Mesendoderm (in vitro differentiated cells): ENCODE measurements around the gene SNX27.
"Not testable (repeated sequence)": the region's sequence is repeated elsewhere in the genome, so short reads cannot be mapped to it uniquely, and the experiment has no call there.

Source experiments
- DNase-seq: peaks from one replicate; pipeline ENCODE4 v3.0.0; 2013
- H2AK5ac ChIP-seq: 2 replicates; pipeline ENCODE4 v1.6.1; 2013; ENCODE audit warnings: low read length, inconsistent platforms
- H2BK120ac ChIP-seq: 2 replicates; pipeline ENCODE4 v1.6.1; 2013; ENCODE audit warnings: low read depth, mild to moderate bottlenecking, low read length, moderate library complexity, mixed read lengths
- H2BK15ac ChIP-seq: replicated peaks from 2 replicates; pipeline ENCODE4 v1.6.1; 2013; ENCODE audit warnings: low read depth, mild to moderate bottlenecking, moderate library complexity
- H2BK5ac ChIP-seq: 2 replicates; pipeline ENCODE4 v1.6.1; 2013; ENCODE audit warnings: low read length, inconsistent platforms
- H3K18ac ChIP-seq: 2 replicates; pipeline ENCODE4 v1.6.1; 2013; ENCODE audit warnings: mild to moderate bottlenecking, low read length, mixed read lengths
- H3K23ac ChIP-seq: one replicate; pipeline ENCODE4 v1.6.1; 2013; ENCODE audit warnings: low read length
- H3K27ac ChIP-seq: 2 replicates; pipeline ENCODE4 v1.5.1; 2013; ENCODE audit warnings: low read depth, mild to moderate bottlenecking, inconsistent platforms, low read length, moderate library complexity
- H3K27me3 ChIP-seq: 2 replicates; pipeline ENCODE4 v1.6.1; 2013; ENCODE audit warnings: low read length, control low read depth, mild to moderate bottlenecking, inconsistent platforms; ENCODE audit not compliant: insufficient read depth, poor library complexity
- H3K36me3 ChIP-seq: 2 replicates; pipeline ENCODE4 v1.6.1; 2013; ENCODE audit warnings: low read length, inconsistent platforms; ENCODE audit not compliant: control insufficient read depth, insufficient read depth
- H3K4ac ChIP-seq: one replicate; pipeline ENCODE4 v1.6.1; 2013; ENCODE audit warnings: low read depth, mild to moderate bottlenecking, low read length, moderate library complexity
- H3K4me1 ChIP-seq: 2 replicates; pipeline ENCODE4 v1.6.1; 2013; ENCODE audit warnings: low read depth, low read length, inconsistent platforms; ENCODE audit not compliant: control insufficient read depth
- H3K4me2 ChIP-seq: 2 replicates; pipeline ENCODE4 v1.6.1; 2013; ENCODE audit warnings: low read length
- H3K4me3 ChIP-seq: 2 replicates; pipeline ENCODE4 v1.5.1; 2013; ENCODE audit warnings: mild to moderate bottlenecking, low read length
- H3K56ac ChIP-seq: one replicate; pipeline ENCODE4 v1.6.1; 2013; ENCODE audit warnings: low read length
- H3K79me1 ChIP-seq: 2 replicates; pipeline ENCODE4 v1.6.1; 2013; ENCODE audit warnings: low read length, inconsistent platforms
- H3K79me2 ChIP-seq: 2 replicates; pipeline ENCODE4 v1.6.1; 2013; ENCODE audit warnings: mild to moderate bottlenecking, low read length; ENCODE audit not compliant: control insufficient read depth, insufficient read depth
- H3K9ac ChIP-seq: 2 replicates; pipeline ENCODE4 v1.6.1; 2013; ENCODE audit warnings: low read length, inconsistent platforms
- H4K5ac ChIP-seq: one replicate; pipeline ENCODE4 v1.6.1; 2013; ENCODE audit warnings: low read length
- H4K8ac ChIP-seq: one replicate; pipeline ENCODE4 v1.6.1; 2013; ENCODE audit warnings: low read depth, mild to moderate bottlenecking, control low read depth, low read length, moderate library complexity
- WGBS: extraction: QIAGEN DNeasy Blood & Tissue Kit; methylation state at CpG from one replicate; pipeline ENCODE4 v1.1.7; 2013; ENCODE audit warnings: low lambda C conversion rate, missing lambda C conversion rate; ENCODE audit not compliant: insufficient coverage; ENCODE audit errors: extremely low coverage; 5-methylcytosine and 5-hydroxymethylcytosine counted together

The SNX27 gene

GRCh38 chr1:151673407-151673806 is 61.6 kb downstream of the SNX27 start:
- Histone ChIP-seq H2BK120ac (no peak overlapping the region), H2BK15ac (no peak overlapping the region), H4K8ac (no peak overlapping the region), H3K4me3 (no peak overlapping the region), H2AK5ac (no peak overlapping the region), H3K9ac (no peak overlapping the region), H3K56ac (no peak overlapping the region), H4K5ac (no peak overlapping the region), H3K27me3 (no peaks in the 10 kb centered on the region), H3K4ac (no peak overlapping the region), H3K27ac (no peak overlapping the region), H2BK5ac (no peak overlapping the region), H3K18ac (no peak overlapping the region), H3K23ac (no peak overlapping the region), H3K79me1 (no peaks in the 10 kb centered on the region), H3K4me2 (no peak overlapping the region), H3K79me2 (no peaks in the 10 kb centered on the region), H3K4me1 (no peaks in the 10 kb centered on the region), H3K36me3 (no peaks in the 10 kb centered on the region)
- no CpG with 5 or more reads among the region's 1 CpG for WGBS
- DNase-seq = no peak

GRCh38 chr1:151680391-151680790 is 68.5 kb downstream of the SNX27 start:
- Histone ChIP-seq H3K4me1 (no peaks in the 10 kb centered on the region), H4K8ac (no peak overlapping the region), H2BK5ac (no peak overlapping the region), H3K23ac (no peak overlapping the region), H3K27ac (no peak overlapping the region), H3K79me1 (no peaks in the 10 kb centered on the region), H4K5ac (no peak overlapping the region), H2BK120ac (no peak overlapping the region), H3K9ac (no peak overlapping the region), H3K4me2 (no peak overlapping the region), H3K36me3 (no peaks in the 10 kb centered on the region), H3K4me3 (no peak overlapping the region), H2BK15ac (no peak overlapping the region), H3K27me3 (no peaks in the 10 kb centered on the region), H2AK5ac (no peak overlapping the region), H3K79me2 (no peaks in the 10 kb centered on the region), H3K18ac (no peak overlapping the region), H3K56ac (no peak overlapping the region), H3K4ac (no peak overlapping the region)
- WGBS = no CpG with 5 or more reads among the region's 4 CpGs
- no peak for DNase-seq

- H3K18ac ChIP-seq = no peak overlapping the region
- DNase-seq = no peak
- no peaks in the 10 kb centered on the region for H3K79me1 ChIP-seq
- WGBS = no CpG with 5 or more reads among the region's 3 CpGs
- H4K5ac ChIP-seq = no peak overlapping the region
- H2BK120ac ChIP-seq = no peak overlapping the region
- H4K8ac ChIP-seq = no peak overlapping the region
- no peak overlapping the region for H3K23ac ChIP-seq
- no peak overlapping the region for H3K9ac ChIP-seq
- no peak overlapping the region for H3K4me2 ChIP-seq
- no peaks in the 10 kb centered on the region for H3K79me2 ChIP-seq
- H3K27me3 ChIP-seq = no peaks in the 10 kb centered on the region
- no peak overlapping the region for H3K27ac ChIP-seq
- H3K4me3 ChIP-seq = no peak overlapping the region
- no peak overlapping the region for H3K4ac ChIP-seq
- no peak overlapping the region for H3K56ac ChIP-seq
- H3K36me3 ChIP-seq = no peaks in the 10 kb centered on the region
- no peak overlapping the region for H2BK15ac ChIP-seq
- no peaks in the 10 kb centered on the region for H3K4me1 ChIP-seq
- H2BK5ac ChIP-seq = no peak overlapping the region
- no peak overlapping the region for H2AK5ac ChIP-seq
Observed at GRCh38 chr1:151680826-151681225, 69.0 kb downstream of the SNX27 start.

- H3K4me2 ChIP-seq = no peak overlapping the region
- H3K27me3 ChIP-seq = no peaks in the 10 kb centered on the region
- no CpG with 5 or more reads among the region's 2 CpGs for WGBS
- H3K23ac ChIP-seq = no peak overlapping the region
- no peaks in the 10 kb centered on the region for H3K36me3 ChIP-seq
- no peak overlapping the region for H3K56ac ChIP-seq
- no peaks in the 10 kb centered on the region for H3K4me1 ChIP-seq
- no peaks in the 10 kb centered on the region for H3K79me1 ChIP-seq
- no peak for DNase-seq
- H2BK5ac ChIP-seq = no peak overlapping the region
- H3K18ac ChIP-seq = no peak overlapping the region
- H3K27ac ChIP-seq = no peak overlapping the region
- H2BK15ac ChIP-seq = no peak overlapping the region
- H4K5ac ChIP-seq = no peak overlapping the region
- no peak overlapping the region for H3K9ac ChIP-seq
- H3K4me3 ChIP-seq = no peak overlapping the region
- no peak overlapping the region for H2BK120ac ChIP-seq
- H3K79me2 ChIP-seq = no peaks in the 10 kb centered on the region
- no peak overlapping the region for H3K4ac ChIP-seq
- H2AK5ac ChIP-seq = no peak overlapping the region
- H4K8ac ChIP-seq = no peak overlapping the region
Observed at GRCh38 chr1:151681923-151682322, 70.1 kb downstream of the SNX27 start.

GRCh38 chr1:151682901-151683300 is 71.1 kb downstream of the SNX27 start:
- not testable (repeated sequence) for H3K4me3 ChIP-seq, H3K9ac ChIP-seq, H3K36me3 ChIP-seq, H3K23ac ChIP-seq, H3K27ac ChIP-seq, H3K56ac ChIP-seq, H3K18ac ChIP-seq, H3K4ac ChIP-seq, H2AK5ac ChIP-seq, H4K5ac ChIP-seq, H3K27me3 ChIP-seq, DNase-seq, H3K4me2 ChIP-seq, H3K79me2 ChIP-seq, H2BK15ac ChIP-seq, H2BK5ac ChIP-seq, H2BK120ac ChIP-seq, H3K79me1 ChIP-seq, H4K8ac ChIP-seq, H3K4me1 ChIP-seq
- no CpG with 5 or more reads among the region's 7 CpGs for WGBS

GRCh38 chr1:151684128-151684527 is 72.3 kb downstream of the SNX27 start:
- Histone ChIP-seq H3K4me1 (no peaks in the 10 kb centered on the region), H4K5ac (no peak overlapping the region), H2BK15ac (no peak overlapping the region), H2BK120ac (no peak overlapping the region), H3K36me3 (no peaks in the 10 kb centered on the region), H3K23ac (no peak overlapping the region), H3K4me3 (no peak overlapping the region), H3K79me1 (no peaks in the 10 kb centered on the region), H3K4ac (no peak overlapping the region), H3K79me2 (no peaks in the 10 kb centered on the region), H3K9ac (no peak overlapping the region), H3K27me3 (no peaks in the 10 kb centered on the region), H4K8ac (no peak overlapping the region), H3K56ac (no peak overlapping the region), H2BK5ac (no peak overlapping the region), H2AK5ac (no peak overlapping the region), H3K27ac (no peak overlapping the region), H3K18ac (no peak overlapping the region), H3K4me2 (no peak overlapping the region)
- WGBS = no CpG with 5 or more reads among the region's 2 CpGs
- no peak for DNase-seq
